OCI-LY3 (cell line): ENCODE results near the gene PORCN.

ENCODE experiments used
- EZH2phosphoT487 ChIP-seq: fragments of 200-600 bp; shearing (Covaris generic); IDR thresholded peaks from 2 replicates; pipeline ENCODE4 v1.6.1; 2018; ENCODE audit warnings: antibody characterized with exemption, mixed run types, low read depth
- TF ChIP-seq, protein P1 (sequence below): fragments of 200-600, 300-600 bp; sonication (generic); IDR thresholded peaks from 2 replicates; pipeline ENCODE4 v1.5.1; 2014; ENCODE audit warnings: antibody characterized with exemption, low read length, low read depth

GRCh38 chrX:48471504-48471903 lies 37.3 kb upstream of the PORCN start:
- TF ChIP-seq, protein P1, sequence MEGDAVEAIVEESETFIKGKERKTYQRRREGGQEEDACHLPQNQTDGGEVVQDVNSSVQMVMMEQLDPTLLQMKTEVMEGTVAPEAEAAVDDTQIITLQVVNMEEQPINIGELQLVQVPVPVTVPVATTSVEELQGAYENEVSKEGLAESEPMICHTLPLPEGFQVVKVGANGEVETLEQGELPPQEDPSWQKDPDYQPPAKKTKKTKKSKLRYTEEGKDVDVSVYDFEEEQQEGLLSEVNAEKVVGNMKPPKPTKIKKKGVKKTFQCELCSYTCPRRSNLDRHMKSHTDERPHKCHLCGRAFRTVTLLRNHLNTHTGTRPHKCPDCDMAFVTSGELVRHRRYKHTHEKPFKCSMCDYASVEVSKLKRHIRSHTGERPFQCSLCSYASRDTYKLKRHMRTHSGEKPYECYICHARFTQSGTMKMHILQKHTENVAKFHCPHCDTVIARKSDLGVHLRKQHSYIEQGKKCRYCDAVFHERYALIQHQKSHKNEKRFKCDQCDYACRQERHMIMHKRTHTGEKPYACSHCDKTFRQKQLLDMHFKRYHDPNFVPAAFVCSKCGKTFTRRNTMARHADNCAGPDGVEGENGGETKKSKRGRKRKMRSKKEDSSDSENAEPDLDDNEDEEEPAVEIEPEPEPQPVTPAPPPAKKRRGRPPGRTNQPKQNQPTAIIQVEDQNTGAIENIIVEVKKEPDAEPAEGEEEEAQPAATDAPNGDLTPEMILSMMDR = no peak
- no peak for TF ChIP-seq EZH2phosphoT487
